ENCODE measurements around the gene NXN.
"Not testable (repeated sequence)": the region's sequence is repeated elsewhere in the genome, so short reads cannot be mapped to it uniquely, and the experiment has no call there.

Gene NXN

GRCh38 chr17:814371-814770 lies 165.2 kb downstream of the NXN start:
- ATAC-seq = no peak

GRCh38 chr17:812638-813204 lies 166.9 kb downstream of the NXN start:
- no peak for ATAC-seq

DNA sequence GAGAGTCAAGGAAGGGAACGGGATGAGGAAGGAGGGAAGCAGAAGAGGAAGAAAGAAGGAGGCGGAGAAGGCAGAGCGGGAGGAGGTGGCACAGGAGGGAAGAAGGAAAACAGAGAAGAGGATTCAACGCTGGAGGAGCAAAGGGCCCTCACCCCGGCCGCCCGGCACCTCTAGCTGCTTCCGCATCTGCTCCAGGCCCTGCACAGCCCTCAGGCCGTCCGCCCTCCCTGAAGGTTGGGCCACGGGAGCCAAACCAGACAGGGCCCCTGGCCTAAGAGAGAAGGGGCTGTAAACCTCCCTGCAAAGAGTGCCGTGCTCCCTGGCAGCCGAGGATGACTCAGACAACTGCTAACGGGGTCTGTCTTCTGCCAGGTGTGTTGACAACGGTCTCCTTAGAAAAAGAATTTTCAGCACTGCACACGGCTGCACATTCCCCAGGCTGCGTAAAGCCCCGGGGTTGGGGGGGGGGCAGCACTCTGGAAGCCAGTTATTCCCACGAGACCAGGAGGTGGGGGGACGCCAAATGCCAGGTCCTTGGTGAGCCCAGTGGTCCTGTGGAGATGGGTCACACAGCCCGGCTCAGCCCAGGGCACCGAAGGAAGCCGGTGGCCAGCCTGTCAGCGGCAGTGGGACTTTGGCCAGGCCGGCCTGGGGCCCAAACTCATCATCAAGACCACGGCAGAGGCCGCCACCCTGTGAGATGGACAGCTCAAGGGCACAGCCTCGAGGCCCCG lies 168.4 kb downstream of the NXN start:
- ATAC-seq = no peak

DNA sequence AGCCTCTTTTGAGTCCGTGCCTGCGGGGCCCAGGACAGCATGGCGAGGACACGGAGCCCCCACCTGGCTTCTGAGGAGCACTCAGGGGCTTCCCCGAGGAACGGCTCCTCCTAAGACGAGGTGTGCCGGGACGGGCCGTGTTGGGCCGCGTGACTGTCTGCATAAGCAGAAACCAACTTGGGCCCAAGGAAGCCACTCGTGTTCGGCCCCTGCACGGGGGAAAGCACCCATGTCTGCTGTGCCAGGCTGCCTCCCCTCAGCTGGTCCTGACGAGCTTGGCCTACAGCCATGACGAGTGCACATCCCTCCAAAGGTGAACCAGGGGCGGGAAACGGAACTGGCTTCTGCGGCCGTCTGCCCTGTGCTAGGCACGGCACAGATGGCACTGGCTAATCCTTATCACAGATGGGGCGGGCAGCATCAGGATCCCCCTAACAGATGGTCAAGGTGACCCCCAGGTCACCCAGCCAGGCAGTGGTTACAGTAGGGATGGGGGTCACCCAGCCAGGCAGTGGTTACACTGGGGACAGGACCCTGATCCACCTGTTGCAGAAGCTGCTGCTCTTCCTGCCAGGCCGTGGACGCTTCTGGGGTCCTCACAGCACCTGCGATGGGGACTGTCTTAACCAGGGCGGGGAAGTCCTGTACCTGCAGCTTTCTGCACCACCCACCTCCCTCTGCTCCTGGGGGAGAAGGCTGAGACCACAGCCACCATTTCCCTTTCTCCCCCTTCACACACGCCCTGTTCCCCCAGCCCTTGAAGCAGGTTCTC lies 171.9 kb downstream of the NXN start:
- no peak for ATAC-seq

DNA sequence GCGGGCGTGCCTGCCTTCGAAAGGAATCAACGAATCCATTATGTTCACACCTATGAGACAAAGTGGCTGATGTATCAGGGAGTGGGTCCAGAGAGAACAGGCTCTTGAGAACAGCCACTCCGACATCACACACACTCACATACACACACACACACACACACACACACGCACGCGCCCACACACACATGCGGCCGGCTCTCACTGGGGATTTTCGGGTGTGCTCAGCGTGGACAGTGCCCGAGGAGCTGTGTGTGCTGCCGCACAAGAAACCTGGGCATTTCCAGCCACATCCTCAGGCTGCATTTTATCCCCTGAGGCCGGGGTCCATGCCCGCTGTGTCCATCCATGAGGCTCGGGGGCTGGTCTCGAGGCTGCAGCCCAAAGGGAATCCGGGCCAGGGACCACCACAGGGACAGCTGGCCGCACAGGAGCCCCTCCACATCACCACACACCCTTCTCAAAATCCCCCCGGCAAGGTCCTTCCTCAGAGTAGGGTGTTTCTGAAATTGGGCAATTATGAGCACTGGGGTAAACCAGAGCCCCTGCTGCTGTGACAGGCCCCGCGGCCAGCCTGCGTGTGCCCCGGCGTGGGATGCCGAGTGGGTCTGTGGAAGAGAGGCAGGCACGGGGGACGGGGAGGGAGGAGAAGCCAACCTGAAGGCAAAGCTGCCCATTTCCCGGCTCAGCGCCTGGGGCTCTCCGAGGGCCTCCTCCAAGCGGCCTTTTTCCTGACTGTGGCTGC lies 172.6 kb downstream of the NXN start:
- ATAC-seq = no peak

GRCh38 chr17:806346-806745 lies 173.2 kb downstream of the NXN start:
- ATAC-seq = no peak

- not testable (repeated sequence) for ATAC-seq
Measured at GRCh38 chr17:805886-806285, 173.7 kb downstream of the NXN start.

- no peak for ATAC-seq
Measured at GRCh38 chr17:804541-805435, 174.8 kb downstream of the NXN start.

DNA sequence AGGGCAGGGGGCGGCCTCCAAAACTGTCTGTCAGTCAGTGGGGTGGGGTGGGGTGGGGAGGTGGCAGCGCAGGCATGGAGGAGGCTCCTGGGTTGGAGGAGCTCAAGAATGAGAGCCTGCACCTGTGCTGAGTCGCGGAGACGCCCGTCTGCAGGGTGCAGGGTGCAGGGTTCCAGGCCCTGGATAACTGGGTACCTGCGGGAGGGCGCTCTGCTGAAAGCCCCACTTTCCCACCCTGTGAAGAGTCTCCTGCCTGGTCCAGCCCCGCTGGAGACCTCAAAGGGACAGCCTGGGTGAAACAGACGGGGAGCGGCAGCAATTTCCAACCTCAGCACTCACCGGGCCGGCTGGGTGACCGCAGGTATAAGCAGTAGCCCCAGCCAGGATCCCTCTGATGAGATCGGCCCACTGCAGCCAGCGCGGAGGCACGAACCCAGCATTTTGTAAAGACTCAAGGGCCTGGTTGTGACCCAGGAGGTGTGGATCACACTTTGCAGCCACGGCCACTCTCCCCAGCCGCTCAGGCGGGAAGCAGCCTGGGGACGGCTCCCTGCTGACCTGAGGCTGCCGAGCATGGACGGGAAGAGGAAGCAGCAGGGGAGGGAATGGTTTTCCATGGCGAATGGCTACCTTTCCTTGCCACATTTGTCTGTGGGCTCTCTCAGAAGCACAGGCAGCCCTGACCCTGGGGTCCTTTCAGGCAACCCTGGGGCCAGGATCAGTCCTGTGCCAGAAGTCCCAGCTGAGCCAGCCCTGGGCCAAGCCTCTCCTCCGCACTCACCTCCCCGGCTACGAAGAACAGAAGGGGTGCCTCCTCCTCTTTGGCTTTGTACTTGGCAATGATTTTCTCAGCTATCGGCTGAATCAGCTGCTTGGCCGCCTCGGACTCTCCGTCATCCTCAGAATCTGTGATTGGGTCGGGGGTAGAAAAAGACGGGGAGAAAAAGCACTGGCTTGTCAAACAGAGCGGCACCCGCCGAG lies 176.4 kb downstream of the NXN start:
- no peak for ATAC-seq

GRCh38 chr17:802481-802880 lies 177.1 kb downstream of the NXN start:
- no peak for ATAC-seq

DNA sequence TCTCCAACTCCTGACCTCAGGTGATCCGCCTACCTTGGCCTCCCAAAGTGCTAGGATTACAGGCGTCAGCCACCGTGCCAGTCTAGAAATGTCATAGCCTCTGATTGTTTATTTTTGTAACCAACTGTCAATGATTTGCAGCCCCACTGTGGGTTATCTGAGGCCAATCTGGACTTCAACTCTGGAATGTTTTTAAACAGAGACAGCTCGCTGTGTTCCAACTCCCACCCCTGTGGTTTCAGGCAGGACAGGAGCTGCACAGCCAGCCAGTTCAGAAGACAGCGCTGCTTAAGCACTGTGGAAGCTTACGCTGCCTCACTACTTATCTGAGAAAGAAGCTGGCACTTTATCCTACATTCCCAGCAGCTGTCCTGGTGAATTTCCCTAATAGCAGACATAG lies 177.9 kb downstream of the NXN start:
- no peak for ATAC-seq

GRCh38 chr17:800446-801242 lies 178.9 kb downstream of the NXN start:
- no peak for ATAC-seq

GRCh38 chr17:799261-799660 lies 180.3 kb downstream of the NXN start:
- ATAC-seq = no peak

DNA sequence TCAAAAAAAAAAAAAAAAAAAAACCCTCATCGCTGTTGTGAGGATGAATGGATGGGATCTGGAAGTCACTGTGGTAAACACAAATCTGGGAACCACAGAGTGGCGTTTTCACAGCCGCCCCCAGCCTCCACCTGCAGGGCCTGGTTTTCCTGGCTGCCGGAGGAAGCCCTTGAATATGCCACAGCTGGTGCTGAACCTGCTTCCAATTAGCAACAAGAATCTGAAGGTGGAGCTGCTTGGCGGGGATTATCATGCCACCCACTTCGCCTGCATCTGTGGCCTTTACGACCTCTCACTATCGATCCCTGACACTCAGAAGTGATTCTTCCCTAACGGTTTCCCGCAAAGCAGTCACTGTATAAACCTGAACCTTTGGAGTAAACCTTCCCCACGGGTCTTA lies 181.3 kb downstream of the NXN start:
- no peak for ATAC-seq

DNA sequence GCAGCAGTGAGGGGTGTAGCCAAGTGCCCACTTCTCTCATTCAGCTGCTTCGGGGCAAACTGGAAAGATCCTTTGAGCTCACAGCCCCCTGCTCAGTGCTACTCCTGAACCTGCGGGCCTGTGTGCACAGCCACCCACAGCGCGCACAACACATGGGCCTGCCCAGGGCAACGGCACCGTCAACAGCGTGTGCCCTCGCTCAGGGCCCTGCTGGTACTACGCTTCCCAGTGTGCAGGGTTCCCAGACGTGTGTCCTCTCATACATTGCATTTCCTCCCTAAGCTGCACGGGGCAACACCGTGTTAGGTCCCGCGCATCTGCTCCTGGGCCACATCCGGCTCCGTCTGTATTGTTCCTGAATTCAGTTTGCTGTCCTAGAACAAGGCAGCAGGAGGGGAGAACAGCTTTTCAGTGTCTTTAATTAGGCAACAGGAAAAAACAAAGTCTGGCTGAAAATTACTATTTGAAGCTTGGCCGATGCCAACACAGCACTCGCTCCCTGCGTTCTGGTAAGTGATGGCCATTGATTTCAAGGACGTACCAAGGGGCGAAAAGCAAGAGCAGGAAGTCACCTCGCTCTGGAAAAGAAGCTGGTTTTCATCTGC lies 182.2 kb downstream of the NXN start:
- no peak for ATAC-seq

DNA sequence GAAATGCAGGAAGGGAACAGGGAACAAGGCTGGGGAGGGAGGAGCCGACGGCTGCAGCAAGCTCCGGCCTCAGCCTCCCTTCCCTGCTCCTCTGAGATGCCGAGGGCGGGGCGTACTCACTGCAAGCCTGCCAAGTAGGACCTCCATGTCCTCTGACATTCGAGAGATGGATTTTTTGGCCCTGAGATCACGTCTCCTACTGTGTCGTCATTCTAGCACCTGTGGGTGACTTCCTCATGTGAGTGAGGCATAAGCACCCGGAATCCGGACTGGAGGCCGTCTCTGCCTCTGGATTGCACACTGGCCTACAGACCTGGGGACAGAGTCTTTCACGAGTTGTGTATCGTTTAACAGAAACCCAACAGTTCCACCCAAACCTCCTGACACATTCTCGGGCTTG lies 183.0 kb downstream of the NXN start:
- no peak for ATAC-seq

DNA sequence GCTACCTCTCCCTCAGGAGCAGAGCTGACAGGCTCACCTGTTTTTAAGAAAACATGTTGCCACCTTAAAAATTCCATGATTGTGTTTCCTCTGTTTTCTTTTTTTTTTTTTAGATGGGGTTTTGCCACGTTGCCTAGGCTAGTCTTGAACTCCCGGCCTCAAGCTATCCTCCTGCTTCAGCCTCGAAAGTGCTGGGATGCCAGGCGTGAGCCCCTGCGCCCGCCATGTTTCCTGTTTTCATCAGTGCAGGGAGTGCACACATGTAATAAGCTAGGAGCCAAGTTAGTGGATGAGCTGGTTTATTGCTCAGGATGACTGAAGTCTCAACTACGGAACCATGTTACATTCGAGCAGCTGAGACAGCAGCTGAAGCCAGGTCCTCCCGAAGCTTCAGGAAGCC lies 183.9 kb downstream of the NXN start:
- no peak for ATAC-seq

DNA sequence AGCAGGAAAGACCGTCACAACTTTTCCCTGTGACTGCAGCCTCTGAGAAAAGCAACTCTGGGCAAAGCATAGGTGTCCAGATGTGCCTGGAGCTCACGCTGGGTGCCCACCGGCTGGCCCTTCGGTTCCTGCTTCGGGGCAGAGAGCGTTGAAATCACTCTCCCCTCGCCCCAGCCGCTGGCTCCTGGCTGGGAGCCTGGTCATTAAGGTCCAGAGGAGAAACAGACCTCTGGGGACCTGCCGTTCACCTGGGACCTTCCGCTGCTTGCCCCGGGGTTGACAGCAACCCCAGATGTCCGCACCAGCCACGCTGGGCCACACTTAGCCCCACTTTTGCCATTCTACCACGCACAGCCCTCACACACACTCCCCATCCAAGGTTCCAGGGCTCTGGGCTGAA lies 184.3 kb downstream of the NXN start:
- ATAC-seq = no peak

GRCh38 chr17:794876-795275 lies 184.7 kb downstream of the NXN start:
- peak in 1 of 2 donors; percentile 56 for ATAC-seq

DNA sequence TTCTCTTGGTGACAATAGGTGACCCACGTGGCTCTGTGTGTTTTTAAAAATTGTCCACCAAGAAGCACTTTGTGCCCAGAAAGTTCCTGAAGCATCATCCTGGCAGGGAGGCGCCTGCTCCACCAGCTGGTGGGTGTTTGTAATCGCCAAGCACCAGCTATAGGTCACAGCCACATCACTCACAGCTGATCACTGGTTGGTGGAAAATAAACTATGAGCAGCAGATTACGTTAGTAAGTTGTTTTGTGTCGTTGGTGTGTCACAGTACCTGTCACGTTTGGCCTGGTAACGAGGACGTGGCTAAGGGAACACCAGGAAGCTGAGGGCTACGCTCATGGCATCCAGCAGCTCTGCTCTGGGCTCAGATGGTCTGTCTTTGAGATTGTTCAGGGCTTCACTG lies 187.3 kb downstream of the NXN start:
- no peak for ATAC-seq
